Stimulated activated CD8-positive, alpha-beta memory T cell treated with anti-CD3 and anti-CD28 coated beads, Interleukin-4, amount 100 ng/mL, for 1 hour (primary cell): ENCODE data around the gene TBC1D9B.

ENCODE experiments used
- DNase-seq, 2 donors: peaks; one replicate each; pipeline ENCODE4 v3.0.0-alpha.2; 2020; ENCODE audit warnings: low read depth in 2 of 2, low spot score in 1 of 2

The TBC1D9B gene

GRCh38 chr5:179870403-179870903 is 37.2 kb downstream of the TBC1D9B start:
- DNase-seq = no peak

GRCh38 chr5:179869641-179870402 is 37.9 kb downstream of the TBC1D9B start:
- DNase-seq = no peak

GRCh38 chr5:179869101-179869500 is 38.6 kb downstream of the TBC1D9B start:
- no peak for DNase-seq

- no peak for DNase-seq
Observed at GRCh38 chr5:179868541-179868940, 39.2 kb downstream of the TBC1D9B start.

- DNase-seq = no peak
Observed at GRCh38 chr5:179867476-179867875, 40.2 kb downstream of the TBC1D9B start.

GRCh38 chr5:179867079-179867465 is 40.6 kb downstream of the TBC1D9B start:
- DNase-seq = no peak

- no peak for DNase-seq
Observed at GRCh38 chr5:179866241-179867078, 41.2 kb downstream of the TBC1D9B start.

GRCh38 chr5:179865491-179866240 is 42.0 kb downstream of the TBC1D9B start:
- DNase-seq = no peak

GRCh38 chr5:179864686-179865085 is 43.0 kb downstream of the TBC1D9B start:
- no peak for DNase-seq

GRCh38 chr5:179863449-179864085 is 44.1 kb downstream of the TBC1D9B start:
- DNase-seq = no peak

GRCh38 chr5:179862891-179863290 is 44.8 kb downstream of the TBC1D9B start:
- no peak for DNase-seq

GRCh38 chr5:179862296-179862695 is 45.4 kb downstream of the TBC1D9B start:
- DNase-seq = no peak

- no peak for DNase-seq
Observed at GRCh38 chr5:179860301-179860700, 47.4 kb downstream of the TBC1D9B start.

GRCh38 chr5:179858586-179859427 is 48.9 kb downstream of the TBC1D9B start, which contains the start of gene MRNIP:
Gene MRNIP (minus strand): TSS chr5:179858817. CDS start chr5:179858796, 21 bp downstream.
- peak; percentile 75 to 83 for DNase-seq

- peak; percentile 10 to 15 for DNase-seq
Observed at GRCh38 chr5:179858241-179858585, 49.5 kb downstream of the TBC1D9B start.

- no peak for DNase-seq
Observed at GRCh38 chr5:179854356-179854755, 53.3 kb downstream of the TBC1D9B start.

GRCh38 chr5:179852993-179853547 is 54.6 kb downstream of the TBC1D9B start:
- DNase-seq = no peak

- no peak for DNase-seq
Observed at GRCh38 chr5:179841621-179842020, 66.1 kb downstream of the TBC1D9B start.

GRCh38 chr5:179840766-179841165 is 66.9 kb downstream of the TBC1D9B start:
- no peak for DNase-seq

- DNase-seq = no peak
Observed at GRCh38 chr5:179840321-179840720, 67.4 kb downstream of the TBC1D9B start.
